ENCODE data around the gene ATP8B2.
"Not testable (repeated sequence)": the region's sequence is repeated elsewhere in the genome, so short reads cannot be mapped to it uniquely, and the experiment has no call there.

The ATP8B2 gene

GRCh38 chr1:154313066-154313356 is 12.3 kb upstream of the ATP8B2 start:
- no peak overlapping the region for H3K27ac ChIP-seq (replicated peaks)
- no peak overlapping the region for H3K4me3 ChIP-seq (replicated peaks; ENCODE audit: insufficient read depth, low read length)
- H3K27me3 ChIP-seq (ENCODE audit: insufficient read depth, poor library complexity, severe bottlenecking): no peaks in the 10 kb centered on the region
- no peak for DNase-seq (ENCODE audit: low read depth in 1 of 2, low spot score in 1 of 2)
- TF ChIP-seq POLR2AphosphoS5 (IDR thresholded peaks at IDR 0.05; ENCODE audit: low read depth) (no peak), SPI1 (IDR thresholded peaks at IDR 0.05; ENCODE audit: borderline replicate concordance, low read depth) (no peak), REST (IDR thresholded peaks at IDR 0.05; ENCODE audit: insufficient replicate concordance, low read depth) (no peak), CTCF (IDR thresholded peaks at IDR 0.05; ENCODE audit: insufficient read depth, low read length) (no peak), GABPA (IDR thresholded peaks at IDR 0.05; ENCODE audit: low read depth) (no peak)

- not testable (repeated sequence) for H3K27ac ChIP-seq (replicated peaks); H3K27me3 ChIP-seq (ENCODE audit: insufficient read depth, poor library complexity, severe bottlenecking); DNase-seq (ENCODE audit: low read depth in 1 of 2, low spot score in 1 of 2); H3K4me3 ChIP-seq (replicated peaks; ENCODE audit: insufficient read depth, low read length)
These were observed 11.1 kb upstream of the ATP8B2 start for GRCh38 chr1:154314226-154314625.

GRCh38 chr1:154316704-154317103 is 8.6 kb upstream of the ATP8B2 start:
- Histone ChIP-seq H3K4me3 (replicated peaks; ENCODE audit: insufficient read depth, low read length) (no peak overlapping the region), H3K27ac (replicated peaks) (no peak overlapping the region), H3K27me3 (ENCODE audit: insufficient read depth, poor library complexity, severe bottlenecking) (no peaks in the 10 kb centered on the region)
- DNase-seq (ENCODE audit: low read depth in 1 of 2, low spot score in 1 of 2): no peak
- no peak for TF ChIP-seq REST (IDR thresholded peaks at IDR 0.05; ENCODE audit: insufficient replicate concordance, low read depth)
- no peak for TF ChIP-seq SPI1 (IDR thresholded peaks at IDR 0.05; ENCODE audit: borderline replicate concordance, low read depth)
- TF ChIP-seq POLR2AphosphoS5 (IDR thresholded peaks at IDR 0.05; ENCODE audit: low read depth): no peak
- no peak for TF ChIP-seq CTCF (IDR thresholded peaks at IDR 0.05; ENCODE audit: insufficient read depth, low read length)
- no peak for TF ChIP-seq GABPA (IDR thresholded peaks at IDR 0.05; ENCODE audit: low read depth)

GRCh38 chr1:154318386-154318785 is 6.9 kb upstream of the ATP8B2 start:
- no peak for DNase-seq (ENCODE audit: low read depth in 1 of 2, low spot score in 1 of 2)
- H3K27ac ChIP-seq (replicated peaks): no peak overlapping the region
- H3K4me3 ChIP-seq (replicated peaks; ENCODE audit: insufficient read depth, low read length): no peak overlapping the region
- TF ChIP-seq GABPA (IDR thresholded peaks at IDR 0.05; ENCODE audit: low read depth) (no peak), POLR2AphosphoS5 (IDR thresholded peaks at IDR 0.05; ENCODE audit: low read depth) (no peak), SPI1 (IDR thresholded peaks at IDR 0.05; ENCODE audit: borderline replicate concordance, low read depth) (no peak), CTCF (IDR thresholded peaks at IDR 0.05; ENCODE audit: insufficient read depth, low read length) (no peak), REST (IDR thresholded peaks at IDR 0.05; ENCODE audit: insufficient replicate concordance, low read depth) (no peak)
- H3K27me3 ChIP-seq (ENCODE audit: insufficient read depth, poor library complexity, severe bottlenecking): peaks cover 2% of the 10 kb centered on the region
